ENCODE data around the gene RNF224. TPM values are rescaled to one million over a fixed set of nuclear protein-coding genes. Genes with fewer than 3 reads are reported as not detected.

Gene RNF224
- total RNA-seq, 4 donors from 2014 or later, result 0.34 to 2.0 (median 1.1) TPM

- no peaks in the 10 kb centered on the region for H3K27me3 ChIP-seq
- H3K4me1 ChIP-seq, result peaks cover 29% of the 10 kb centered on the region
- no peak for DNase-seq (ENCODE audit: low spot score in 2 of 2)
- no peak overlapping the region for H3K4me3 ChIP-seq
- whole genome bisulfite sequencing, result 90% methylated on average over 25 of the region's 35 CpGs
- H3K36me3 ChIP-seq, result peaks cover 10% of the 10 kb centered on the region
- TF ChIP-seq, protein P1, sequence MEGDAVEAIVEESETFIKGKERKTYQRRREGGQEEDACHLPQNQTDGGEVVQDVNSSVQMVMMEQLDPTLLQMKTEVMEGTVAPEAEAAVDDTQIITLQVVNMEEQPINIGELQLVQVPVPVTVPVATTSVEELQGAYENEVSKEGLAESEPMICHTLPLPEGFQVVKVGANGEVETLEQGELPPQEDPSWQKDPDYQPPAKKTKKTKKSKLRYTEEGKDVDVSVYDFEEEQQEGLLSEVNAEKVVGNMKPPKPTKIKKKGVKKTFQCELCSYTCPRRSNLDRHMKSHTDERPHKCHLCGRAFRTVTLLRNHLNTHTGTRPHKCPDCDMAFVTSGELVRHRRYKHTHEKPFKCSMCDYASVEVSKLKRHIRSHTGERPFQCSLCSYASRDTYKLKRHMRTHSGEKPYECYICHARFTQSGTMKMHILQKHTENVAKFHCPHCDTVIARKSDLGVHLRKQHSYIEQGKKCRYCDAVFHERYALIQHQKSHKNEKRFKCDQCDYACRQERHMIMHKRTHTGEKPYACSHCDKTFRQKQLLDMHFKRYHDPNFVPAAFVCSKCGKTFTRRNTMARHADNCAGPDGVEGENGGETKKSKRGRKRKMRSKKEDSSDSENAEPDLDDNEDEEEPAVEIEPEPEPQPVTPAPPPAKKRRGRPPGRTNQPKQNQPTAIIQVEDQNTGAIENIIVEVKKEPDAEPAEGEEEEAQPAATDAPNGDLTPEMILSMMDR (IDR thresholded peaks at IDR 0.05), result no peak
- TF ChIP-seq POLR2AphosphoS5 (IDR thresholded peaks at IDR 0.05) (no peak), POLR2A (IDR thresholded peaks at IDR 0.05) (no peak), EP300 (IDR thresholded peaks at IDR 0.05) (no peak)
- H3K9me3 ChIP-seq, result no peaks in the 10 kb centered on the region
- H3K27ac ChIP-seq, result no peak overlapping the region
Observed at GRCh38 chr9:137252555-137253506, 25.5 kb downstream of the RNF224 start.

GRCh38 chr9:137253717-137254623 is 26.7 kb downstream of the RNF224 start:
- Histone ChIP-seq H3K4me3 (peak overlapping the region; percentile 93), H3K4me1 (peaks cover 29% of the 10 kb centered on the region), H3K9me3 (no peaks in the 10 kb centered on the region), H3K27me3 (no peaks in the 10 kb centered on the region), H3K27ac (no peak overlapping the region), H3K36me3 (peaks cover 14% of the 10 kb centered on the region)
- no peak for TF ChIP-seq POLR2AphosphoS5 (IDR thresholded peaks at IDR 0.05)
- TF ChIP-seq, protein P1 (IDR thresholded peaks at IDR 0.05), result no peak
- TF ChIP-seq POLR2A (IDR thresholded peaks at IDR 0.05), result no peak
- TF ChIP-seq EP300 (IDR thresholded peaks at IDR 0.05), result no peak
- DNase-seq (ENCODE audit: low spot score in 2 of 2), result no peak
- WGBS, result 55% methylated on average over 16 of the region's 21 CpGs

DNA sequence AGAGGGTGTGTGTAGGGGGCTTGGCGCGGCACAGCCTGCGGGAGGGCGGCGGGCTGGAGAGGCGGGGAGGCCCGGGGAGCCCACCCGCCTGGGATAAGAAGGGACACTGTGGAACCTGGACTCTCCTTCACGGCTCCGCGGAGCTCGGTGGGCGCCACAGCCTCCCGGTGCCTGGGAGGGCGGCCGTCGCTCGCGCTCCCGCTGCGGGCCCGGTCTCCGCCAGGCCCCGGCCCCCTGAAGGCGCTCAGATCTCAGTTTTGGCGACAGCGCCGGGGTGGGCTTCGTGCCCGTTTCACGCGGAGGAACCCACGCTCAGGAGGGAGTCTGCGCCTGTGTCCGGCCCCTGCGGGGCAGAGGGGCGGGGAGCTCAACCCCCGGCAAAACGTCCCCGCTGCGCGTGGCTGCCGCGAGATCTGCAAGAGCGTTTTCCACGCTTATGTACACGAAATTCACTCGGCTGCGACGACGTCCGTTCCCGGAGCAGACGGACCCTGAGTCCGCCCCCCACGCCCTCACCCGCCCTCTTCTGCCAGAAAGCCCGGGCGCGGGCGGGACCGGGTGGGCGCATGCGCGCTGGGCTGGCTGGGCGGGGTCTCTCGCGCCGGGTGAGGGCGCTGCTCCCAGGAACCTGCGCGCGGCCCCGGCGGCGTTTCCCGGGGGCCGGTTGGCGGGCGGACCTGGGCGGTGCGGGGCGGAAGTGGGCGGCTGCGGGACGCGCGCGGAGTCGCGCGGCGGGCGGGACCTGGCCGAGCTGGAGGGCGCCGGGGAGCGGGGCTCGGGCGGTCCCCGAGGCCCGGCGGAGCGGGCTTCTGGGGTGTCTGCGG is 27.5 kb downstream of the RNF224 start, which contains the start of gene NELFB:
TSS of gene NELFB (plus strand) at position 704 of the 824 bp plus-strand sequence.
- peaks cover 19% of the 10 kb centered on the region for H3K36me3 ChIP-seq
- peaks cover 29% of the 10 kb centered on the region for H3K4me1 ChIP-seq
- DNase-seq (ENCODE audit: low spot score in 2 of 2), result peak; percentile 94 to 95
- peak in 1 of 3 donors; percentile 24 for TF ChIP-seq POLR2AphosphoS5 (IDR thresholded peaks at IDR 0.05)
- TF ChIP-seq POLR2A (IDR thresholded peaks at IDR 0.05), result peak in 1 of 2 donors; percentile 19
- no peak for TF ChIP-seq EP300 (IDR thresholded peaks at IDR 0.05)
- TF ChIP-seq, protein P1 (IDR thresholded peaks at IDR 0.05), result no peak
- H3K9me3 ChIP-seq, result no peaks in the 10 kb centered on the region
- WGBS, result 6% methylated on average over 15 of the region's 105 CpGs
- H3K27ac ChIP-seq, result peak within 1 kb of the TSS; percentile 77
- H3K27me3 ChIP-seq, result no peaks in the 10 kb centered on the region
- peak within 1 kb of the TSS; percentile 93 for H3K4me3 ChIP-seq

GRCh38 chr9:137255448-137256114 is 28.3 kb downstream of the RNF224 start:
- H3K4me3 ChIP-seq, result peak overlapping the region; percentile 93
- TF ChIP-seq EP300 (IDR thresholded peaks at IDR 0.05), result no peak
- TF ChIP-seq, protein P1 (IDR thresholded peaks at IDR 0.05), result no peak
- DNase-seq (ENCODE audit: low spot score in 2 of 2), result no peak
- H3K4me1 ChIP-seq, result peaks cover 29% of the 10 kb centered on the region
- no peaks in the 10 kb centered on the region for H3K9me3 ChIP-seq
- H3K27me3 ChIP-seq, result no peaks in the 10 kb centered on the region
- peak overlapping the region; percentile 77 for H3K27ac ChIP-seq
- H3K36me3 ChIP-seq, result peaks cover 19% of the 10 kb centered on the region
- WGBS, result 17% methylated on average over 4 of the region's 51 CpGs

Data from suprapubic skin (tissue), 4 donors.